HUES48 (cell line): ENCODE data around the gene E2F3.
A peak's percentile ranks its signal among the peaks of the same experiment; 100 is the strongest.

ENCODE experiments used
- H3K27ac ChIP-seq: one replicate; pipeline ENCODE4 v1.7.0; 2013; ENCODE audit warnings: low read depth, low read length, inconsistent platforms
- H3K27me3 ChIP-seq: 2 replicates; pipeline ENCODE4 v1.6.1; 2013; ENCODE audit warnings: mild to moderate bottlenecking, low read length; ENCODE audit not compliant: control insufficient read depth, insufficient read depth
- H3K36me3 ChIP-seq: 2 replicates; pipeline ENCODE4 v1.6.1; 2013; ENCODE audit warnings: low read length; ENCODE audit not compliant: control insufficient read depth, insufficient read depth
- H3K4me1 ChIP-seq: 2 replicates; pipeline ENCODE4 v1.6.1; 2013; ENCODE audit warnings: mild to moderate bottlenecking, low read length; ENCODE audit not compliant: control insufficient read depth, insufficient read depth
- H3K4me3 ChIP-seq: 2 replicates; pipeline ENCODE4 v1.5.1; 2013; ENCODE audit warnings: mild to moderate bottlenecking, low read depth, low read length
- H3K9ac ChIP-seq: 2 replicates; pipeline ENCODE4 v1.6.1; 2013; ENCODE audit warnings: mild to moderate bottlenecking, low read depth, low read length, moderate library complexity
- H3K9me3 ChIP-seq: 2 replicates; pipeline ENCODE4 v1.6.1; 2013; ENCODE audit warnings: low read length; ENCODE audit not compliant: control insufficient read depth, insufficient read depth

Gene E2F3

GRCh38 chr6:20401205-20402091 is at the start of gene E2F3:
Gene E2F3, plus strand, starts transcription at chr6:20401879. Its CDS starts 354 bp downstream, at chr6:20402233.
- H3K36me3 ChIP-seq: peaks cover 9% of the 10 kb centered on the region
- H3K9ac ChIP-seq: peak within 1 kb of the TSS; percentile 95
- peak within 1 kb of the TSS; percentile 82 for H3K4me3 ChIP-seq
- peak within 1 kb of the TSS; percentile 98 for H3K27ac ChIP-seq
- H3K4me1 ChIP-seq: no peaks in the 10 kb centered on the region
- H3K27me3 ChIP-seq: no peaks in the 10 kb centered on the region
- no peaks in the 10 kb centered on the region for H3K9me3 ChIP-seq

GRCh38 chr6:20352346-20352745 is 49.3 kb upstream of the E2F3 start:
- H3K9ac ChIP-seq: no peak overlapping the region
- no peak overlapping the region for H3K27ac ChIP-seq
- H3K4me3 ChIP-seq: no peak overlapping the region
- no peaks in the 10 kb centered on the region for H3K4me1 ChIP-seq
- no peaks in the 10 kb centered on the region for H3K9me3 ChIP-seq
- no peaks in the 10 kb centered on the region for H3K36me3 ChIP-seq
- H3K27me3 ChIP-seq: no peaks in the 10 kb centered on the region

DNA sequence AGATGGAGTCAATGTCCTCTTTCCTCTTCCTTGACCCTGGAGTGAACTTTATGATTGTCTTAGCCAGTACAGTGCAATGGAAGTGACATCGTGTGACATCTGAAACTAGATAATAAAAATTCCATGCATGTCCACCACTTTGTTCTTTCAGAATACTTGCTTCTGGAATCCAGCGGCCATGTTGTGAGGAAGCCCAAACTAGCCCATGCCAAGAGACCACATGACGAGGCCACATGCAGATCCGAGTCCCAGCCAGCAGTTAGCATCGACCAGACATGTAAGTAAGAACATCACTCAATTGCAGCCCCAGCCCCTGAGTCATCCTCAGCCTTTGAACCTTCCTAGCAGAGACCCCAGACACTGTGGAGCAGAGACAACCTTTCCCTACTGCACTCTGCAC is 48.5 kb upstream of the E2F3 start:
- Histone ChIP-seq H3K9me3 (no peaks in the 10 kb centered on the region), H3K4me1 (no peaks in the 10 kb centered on the region), H3K27me3 (no peaks in the 10 kb centered on the region), H3K27ac (no peak overlapping the region), H3K4me3 (no peak overlapping the region), H3K9ac (no peak overlapping the region), H3K36me3 (no peaks in the 10 kb centered on the region)

GRCh38 chr6:20354366-20354765 is 47.3 kb upstream of the E2F3 start:
- H3K9ac ChIP-seq: no peak overlapping the region
- H3K9me3 ChIP-seq: no peaks in the 10 kb centered on the region
- no peaks in the 10 kb centered on the region for H3K27me3 ChIP-seq
- no peaks in the 10 kb centered on the region for H3K36me3 ChIP-seq
- no peaks in the 10 kb centered on the region for H3K4me1 ChIP-seq
- no peak overlapping the region for H3K4me3 ChIP-seq
- H3K27ac ChIP-seq: no peak overlapping the region

DNA sequence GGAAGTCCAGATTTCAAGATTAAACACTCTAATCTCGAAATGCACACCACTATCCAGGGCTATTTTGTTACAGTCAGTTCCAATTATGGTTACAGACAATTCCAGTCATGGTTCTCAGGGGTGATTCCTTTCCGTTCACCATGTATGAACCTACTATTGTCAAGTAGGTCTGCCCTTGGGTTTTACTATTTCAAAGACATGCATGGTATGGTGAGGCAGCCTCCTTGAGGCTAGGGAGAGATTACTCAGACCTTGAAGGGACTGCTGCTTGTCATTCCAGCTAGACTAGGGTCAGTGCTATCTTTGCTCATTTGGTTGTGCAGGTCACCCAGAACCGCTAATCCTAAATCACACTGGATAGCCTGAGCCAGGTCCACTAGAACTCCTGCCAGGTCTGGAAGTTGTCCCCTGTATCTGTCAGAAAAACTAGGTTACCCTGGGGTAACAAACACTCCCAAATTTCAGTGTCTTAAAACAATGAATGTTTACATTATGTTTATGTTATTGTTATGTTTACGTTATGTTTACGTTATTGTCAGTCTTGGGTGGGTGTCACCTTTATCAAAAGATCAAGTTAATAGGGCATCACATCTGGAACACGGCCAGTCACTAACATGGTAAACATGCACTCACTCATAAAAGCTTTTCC is 41.1 kb upstream of the E2F3 start:
- no peak overlapping the region for H3K27ac ChIP-seq
- H3K4me1 ChIP-seq: no peaks in the 10 kb centered on the region
- H3K27me3 ChIP-seq: no peaks in the 10 kb centered on the region
- H3K36me3 ChIP-seq: no peaks in the 10 kb centered on the region
- H3K9me3 ChIP-seq: no peaks in the 10 kb centered on the region
- no peak overlapping the region for H3K9ac ChIP-seq
- no peak overlapping the region for H3K4me3 ChIP-seq

DNA sequence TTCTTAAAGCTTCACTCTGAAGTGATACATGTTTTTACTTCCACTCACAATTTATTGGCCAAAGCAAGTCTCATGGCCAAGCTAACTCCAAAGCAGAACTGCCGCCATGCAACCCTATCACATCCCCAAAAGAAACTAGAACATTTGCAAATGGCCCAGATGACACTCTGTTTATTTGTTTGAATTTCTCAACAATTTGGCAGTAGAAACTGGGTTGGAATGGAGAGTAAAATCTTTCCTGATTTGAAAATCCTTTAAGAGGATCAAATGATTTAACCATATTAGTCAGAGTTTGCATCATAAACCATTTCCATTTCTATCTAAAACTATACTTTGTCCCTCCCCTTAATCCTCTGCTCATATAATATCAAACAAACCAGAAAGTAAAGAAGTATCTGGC is 39.1 kb upstream of the E2F3 start:
- no peaks in the 10 kb centered on the region for H3K4me1 ChIP-seq
- no peaks in the 10 kb centered on the region for H3K9me3 ChIP-seq
- no peak overlapping the region for H3K4me3 ChIP-seq
- no peaks in the 10 kb centered on the region for H3K36me3 ChIP-seq
- H3K27ac ChIP-seq: no peak overlapping the region
- H3K9ac ChIP-seq: no peak overlapping the region
- H3K27me3 ChIP-seq: no peaks in the 10 kb centered on the region

GRCh38 chr6:20364327-20364726 is 37.4 kb upstream of the E2F3 start:
- no peak overlapping the region for H3K27ac ChIP-seq
- no peaks in the 10 kb centered on the region for H3K36me3 ChIP-seq
- H3K4me1 ChIP-seq: no peaks in the 10 kb centered on the region
- no peaks in the 10 kb centered on the region for H3K9me3 ChIP-seq
- H3K27me3 ChIP-seq: no peaks in the 10 kb centered on the region
- H3K4me3 ChIP-seq: no peak overlapping the region
- no peak overlapping the region for H3K9ac ChIP-seq

- Histone ChIP-seq H3K9me3 (no peaks in the 10 kb centered on the region), H3K4me1 (no peaks in the 10 kb centered on the region), H3K27ac (no peak overlapping the region), H3K9ac (no peak overlapping the region), H3K4me3 (no peak overlapping the region), H3K36me3 (no peaks in the 10 kb centered on the region), H3K27me3 (no peaks in the 10 kb centered on the region)
Observed at GRCh38 chr6:20365456-20365855, 36.2 kb upstream of the E2F3 start.

- H3K36me3 ChIP-seq: no peaks in the 10 kb centered on the region
- no peak overlapping the region for H3K4me3 ChIP-seq
- no peak overlapping the region for H3K27ac ChIP-seq
Observed at GRCh38 chr6:20366082-20366830, 35.4 kb upstream of the E2F3 start.

GRCh38 chr6:20367743-20368485 is 33.8 kb upstream of the E2F3 start:
- Histone ChIP-seq H3K4me3 (no peak overlapping the region), H3K27me3 (no peaks in the 10 kb centered on the region), H3K9ac (no peak overlapping the region), H3K27ac (no peak overlapping the region), H3K9me3 (no peaks in the 10 kb centered on the region), H3K36me3 (no peaks in the 10 kb centered on the region), H3K4me1 (no peaks in the 10 kb centered on the region)

More at GRCh38 chr6:20366082-20366830, 35.4 kb upstream of the E2F3 start:
- no peaks in the 10 kb centered on the region for H3K4me1 ChIP-seq
- H3K27me3 ChIP-seq: no peaks in the 10 kb centered on the region
- H3K9ac ChIP-seq: no peak overlapping the region
- no peaks in the 10 kb centered on the region for H3K9me3 ChIP-seq
